GM23248 (cell line): Measurements from ENCODE around the gene TFIP11.

Source experiments
- EZH2 ChIP-seq: fragments of 200-600 bp; sonication (generic); IDR thresholded peaks from 2 replicates; pipeline ENCODE4 v1.6.1; 2018; ENCODE audit warnings: antibody characterized with exemption, mild to moderate bottlenecking; ENCODE audit not compliant: insufficient read depth, poor library complexity, severe bottlenecking
- EZH2phosphoT487 ChIP-seq: fragments of 200-600 bp; sonication (generic); IDR thresholded peaks from 2 replicates; pipeline ENCODE4 v1.6.1; 2018; ENCODE audit warnings: antibody characterized with exemption, moderate library complexity, mild to moderate bottlenecking, low read depth; ENCODE audit not compliant: insufficient read depth

DNA sequence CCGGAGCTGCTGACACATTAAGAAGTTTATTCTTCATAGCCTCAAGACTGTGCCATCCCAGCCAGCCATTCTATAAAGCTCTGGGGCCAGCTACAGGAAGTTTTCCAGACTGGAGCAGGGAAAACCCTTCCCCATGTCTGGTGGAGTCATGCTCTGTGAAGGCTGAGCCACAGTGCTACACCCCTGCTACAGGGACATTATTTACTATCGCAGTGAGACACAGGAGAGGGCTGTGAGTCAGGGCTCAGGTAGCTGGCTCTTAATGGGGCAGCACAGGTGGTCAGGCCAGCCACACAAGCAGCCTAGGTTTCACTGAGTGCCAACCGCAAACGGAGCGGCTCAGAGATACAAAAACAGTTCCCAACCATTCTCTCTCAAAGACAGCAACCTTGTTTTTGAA lies 40.8 kb downstream of the TFIP11 start:
- TF ChIP-seq EZH2, result no peak
- TF ChIP-seq EZH2phosphoT487, result no peak
